Heart left ventricle (tissue), 16 donors: ENCODE data around the gene DHX30. TPM values are rescaled to one million over a fixed set of nuclear protein-coding genes. Genes with fewer than 3 reads are reported as not detected.

Source experiments
- ATAC-seq, 4 donors: fragments of 200-7000 bp; cut with Tn5 transposase; one replicate each; pipeline ENCODE4 v1.9.1; 2020 to 2022; ENCODE audit warnings: moderate library complexity in 4 of 4, mild to moderate bottlenecking in 3 of 4, moderate number of reproducible peaks in 1 of 4
- DNase-seq, 5 donors: peaks; one replicate each; pipeline ENCODE4 v3.0.0-alpha.2; 2020
- H3K27ac ChIP-seq, 12 donors: fragments of 200-600 bp; sonication (generic) in 4 of 12; one replicate each; pipeline versions ENCODE4 v1.5.0 to v1.8.0; 2016 to 2022; ENCODE audit warnings: mild to moderate bottlenecking in 2 of 12
- H3K27me3 ChIP-seq, 9 donors: fragments of 200-600 bp; sonication (generic) in 2 of 9; one replicate each; pipeline versions ENCODE4 v1.5.1 to v1.8.0; 2016 to 2022; ENCODE audit warnings: mild to moderate bottlenecking in 3 of 9
- H3K36me3 ChIP-seq, 9 donors: fragments of 200-600 bp; sonication (generic) in 2 of 9; one replicate each; pipeline versions ENCODE4 v1.5.0 to v1.8.0; 2018 to 2022; ENCODE audit warnings: mild to moderate bottlenecking in 2 of 9
- H3K4me1 ChIP-seq, 12 donors: fragments of 200-600 bp; sonication (generic) in 4 of 12; one replicate each; pipeline versions ENCODE4 v1.5.0 to v1.8.0; 2016 to 2022; ENCODE audit warnings: mild to moderate bottlenecking in 3 of 12
- H3K4me3 ChIP-seq, 12 donors: fragments of 200-600 bp; sonication (generic) in 4 of 12; one replicate each; pipeline versions ENCODE4 v1.5.0 to v1.8.0; 2017 to 2022; ENCODE audit warnings: mild to moderate bottlenecking in 9 of 12, moderate library complexity in 4 of 12
- H3K9me3 ChIP-seq, 12 donors: fragments of 200-600 bp; sonication (generic) in 4 of 12; one replicate each; pipeline versions ENCODE4 v1.5.0 to v1.8.0; 2016 to 2022; ENCODE audit warnings: mild to moderate bottlenecking in 1 of 12
- POLR2A ChIP-seq, 2 donors: fragments of 450-650 bp; IDR thresholded peaks; one replicate each; pipeline ENCODE4 v1.6.1; 2017; ENCODE audit warnings: antibody characterized with exemption in 2 of 2, mild to moderate bottlenecking in 2 of 2, moderate library complexity in 2 of 2
- WGBS, 4 donors: extraction: QIAGEN DNeasy Blood & Tissue Kit in 2 of 4; methylation state at CpG; one replicate each; pipeline versions ENCODE4 v1.1.5 to v1.1.7; 2013 to 2018; 5-methylcytosine and 5-hydroxymethylcytosine counted together
- intact Hi-C, 10 donors: fragments of 100-400 bp; cut with DNase I; formaldehyde crosslinking; loops; one replicate each; pipeline versions ENCODE4 v1.11.1 to v1.14.2; 2022
- polyA plus RNA-seq, 2 donors: library from polyadenylated mRNA; stranded (reverse); fragments of 200-250 nt; gene quantifications; one replicate each; pipeline ENCODE4 v1.2.3, GENCODE V29; 2013
- total RNA-seq, 9 donors: library from RNA; depleted of rRNA in 2 of 9; stranded (reverse); fragments of >200 nt in 2 of 9; fragmentation: NEBNext Ultra II Directional in 3 of 9; extraction: Animal tissue kit (Norgen Biotek cat#: 25700) in 3 of 9; gene quantifications; one replicate each; pipeline versions ENCODE4 v1.1.0 to v1.2.4, GENCODE V29; 2016 to 2023
- TF ChIP-seq, protein P1 (sequence below), 12 donors: fragments of 200-600 bp; sonication (generic) in 4 of 12; IDR thresholded peaks; one replicate each; pipeline versions ENCODE4 v1.5.0 to v1.8.0; 2018 to 2022; ENCODE audit warnings: antibody characterized with exemption in 12 of 12, mild to moderate bottlenecking in 5 of 12
- donor health status: ischemic (EF 13 %, LVEDD 7.1; RV severe dilation, severe dysfunction).
- donor health status: healthy with polysubstance abuse.
- donor health status: DM: no; HTN: yes; CAD: no.
- donor health status: DM: no; HTN: no; CAD: no.
- donor health status: ischemic (EF 25% LVEDD 6.9; RV normal size, moderate dysfunction).
- donor health status: ischemic (EF 25% LVEDD 5.7; RV mildly dilated, moderate dysfunction).
- donor health status: healthy.
- donor health status: DM: yes; HTN: yes; CAD: no.
- donor health status: ischemic (EF 35%, LVEDD 5.7; RV mildly dilated, moderate dysfunction).
- donor health status: nonischemic (EF 11% LVEDD 7.7; RV severe dilation, severe dysfunction).
- donor health status: DM: yes; HTN: yes; CAD: no.
- donor health status: PGD.
- donor health status: ischemic (EF 29% LVEDD 5.4; RV normal size, mild dysfunction).
- donor health status: nonischemic (EF 23%, LVEDD 6.1; RV moderate dilation, normal function).

DHX30 gene
- total and polyA plus RNA-seq, 11 donors, result 30.7 to 74.4 (median 49.4) TPM

DNA sequence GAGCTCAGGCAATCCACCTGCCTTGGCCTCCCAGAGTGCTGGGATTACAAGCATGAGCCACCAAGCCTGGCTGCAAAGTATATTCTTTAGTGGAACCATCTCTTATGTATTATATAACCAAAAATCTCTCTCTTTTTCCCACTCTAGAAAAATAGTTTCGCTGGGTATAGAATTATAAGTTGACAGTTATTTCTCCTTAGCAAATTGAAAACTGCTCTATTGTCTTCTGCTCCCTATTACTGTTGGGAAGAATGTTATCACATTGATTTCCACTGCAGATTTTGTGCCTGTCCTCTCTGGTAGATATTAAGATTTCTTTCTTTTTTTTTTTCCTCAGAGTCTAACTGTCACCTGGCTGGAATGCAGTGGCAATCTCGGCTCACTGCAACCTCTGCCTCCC lies 10.2 kb upstream of the DHX30 start:
- TF ChIP-seq, protein P1, sequence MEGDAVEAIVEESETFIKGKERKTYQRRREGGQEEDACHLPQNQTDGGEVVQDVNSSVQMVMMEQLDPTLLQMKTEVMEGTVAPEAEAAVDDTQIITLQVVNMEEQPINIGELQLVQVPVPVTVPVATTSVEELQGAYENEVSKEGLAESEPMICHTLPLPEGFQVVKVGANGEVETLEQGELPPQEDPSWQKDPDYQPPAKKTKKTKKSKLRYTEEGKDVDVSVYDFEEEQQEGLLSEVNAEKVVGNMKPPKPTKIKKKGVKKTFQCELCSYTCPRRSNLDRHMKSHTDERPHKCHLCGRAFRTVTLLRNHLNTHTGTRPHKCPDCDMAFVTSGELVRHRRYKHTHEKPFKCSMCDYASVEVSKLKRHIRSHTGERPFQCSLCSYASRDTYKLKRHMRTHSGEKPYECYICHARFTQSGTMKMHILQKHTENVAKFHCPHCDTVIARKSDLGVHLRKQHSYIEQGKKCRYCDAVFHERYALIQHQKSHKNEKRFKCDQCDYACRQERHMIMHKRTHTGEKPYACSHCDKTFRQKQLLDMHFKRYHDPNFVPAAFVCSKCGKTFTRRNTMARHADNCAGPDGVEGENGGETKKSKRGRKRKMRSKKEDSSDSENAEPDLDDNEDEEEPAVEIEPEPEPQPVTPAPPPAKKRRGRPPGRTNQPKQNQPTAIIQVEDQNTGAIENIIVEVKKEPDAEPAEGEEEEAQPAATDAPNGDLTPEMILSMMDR (IDR thresholded peaks at IDR 0.05), result no peak
- no peak for TF ChIP-seq POLR2A (IDR thresholded peaks at IDR 0.05)
- Histone ChIP-seq H3K4me3 (no peak overlapping the region), H3K4me1 (peaks cover 0 to 5% (median 0%) of the 10 kb centered on the region in 12 donors), H3K27me3 (no peaks in the 10 kb centered on the region), H3K27ac (no peak overlapping the region), H3K9me3 (peaks cover 0 to 7% (median 0%) of the 10 kb centered on the region in 12 donors), H3K36me3 (no peaks in the 10 kb centered on the region)
- DNase-seq (no peak), ATAC-seq (no peak)
- 88 to 95% (median 93%) methylated on average over 2 of the region's 2 CpGs for WGBS, 4 donors
- intact Hi-C loops, result no loop called here

GRCh38 chr3:47794544-47794943 lies 8.4 kb upstream of the DHX30 start:
- H3K9me3 ChIP-seq, result peaks cover 0 to 7% (median 0%) of the 10 kb centered on the region in 12 donors
- TF ChIP-seq, protein P1 (IDR thresholded peaks at IDR 0.05), result no peak
- TF ChIP-seq POLR2A (IDR thresholded peaks at IDR 0.05), result no peak
- ATAC-seq (no peak), DNase-seq (no peak)
- H3K4me1 ChIP-seq, result peaks cover 0 to 1% (median 0%) of the 10 kb centered on the region in 12 donors
- H3K36me3 ChIP-seq, result no peaks in the 10 kb centered on the region
- no peak overlapping the region for H3K27ac ChIP-seq
- no peaks in the 10 kb centered on the region for H3K27me3 ChIP-seq
- 73 to 80% (median 75%) methylated on average over 4 of the region's 4 CpGs for WGBS, 4 donors
- H3K4me3 ChIP-seq, result no peak overlapping the region
- intact Hi-C loops, result no loop called here

- H3K27me3 ChIP-seq, result no peaks in the 10 kb centered on the region
- WGBS, 4 donors, result 74 to 92% (median 92%) methylated on average over 4 of the region's 4 CpGs
- no peak for TF ChIP-seq POLR2A (IDR thresholded peaks at IDR 0.05)
- TF ChIP-seq, protein P1 (IDR thresholded peaks at IDR 0.05), result peak in 7 of 12 donors; percentile 9 to 36 (median 21)
- DNase-seq (no peak), ATAC-seq (no peak)
- intact Hi-C loops, result loop anchor here in 2 of 10 donors (5.0 kb wide), 2 partner anchors 277 to 287 kb away; partner anchors contain the start of gene ELP6 (in 1 of the 2)
- H3K4me3 ChIP-seq, result no peak overlapping the region
- no peaks in the 10 kb centered on the region for H3K9me3 ChIP-seq
- peaks cover 0 to 24% (median 15%) of the 10 kb centered on the region in 12 donors for H3K4me1 ChIP-seq
- no peak overlapping the region for H3K27ac ChIP-seq
- no peaks in the 10 kb centered on the region for H3K36me3 ChIP-seq
These were observed 3.2 kb upstream of the DHX30 start for GRCh38 chr3:47799733-47800132.

GRCh38 chr3:47803480-47804025 lies 615 bp downstream of the DHX30 start:
- ATAC-seq (no peak), DNase-seq (no peak)
- no peak for TF ChIP-seq POLR2A (IDR thresholded peaks at IDR 0.05)
- TF ChIP-seq, protein P1 (IDR thresholded peaks at IDR 0.05), result no peak
- no peaks in the 10 kb centered on the region for H3K27me3 ChIP-seq
- H3K27ac ChIP-seq, result peak overlapping the region; percentile 94 to 99 (median 98)
- H3K9me3 ChIP-seq, result no peaks in the 10 kb centered on the region
- 0 to 1% (median 0%) methylated on average over 10 to 20 of the region's 20 CpGs for WGBS, 4 donors
- intact Hi-C loops, result loop anchor here in 2 of 10 donors (5.0 kb wide), 2 partner anchors 281 to 291 kb away; partner anchors contain the start of gene ELP6 (in 1 of the 2)
- H3K4me1 ChIP-seq, result peaks cover 0 to 26% (median 16%) of the 10 kb centered on the region in 12 donors
- peaks cover 0 to 35% (median 31%) of the 10 kb centered on the region in 9 donors for H3K36me3 ChIP-seq
- H3K4me3 ChIP-seq, result peak overlapping the region; percentile 69 to 99 (median 90)
